GM12873 (cell line): ENCODE results near the gene SHANK1.

ENCODE experiments used
- CTCF ChIP-seq: IDR thresholded peaks from 2 replicates; pipeline ENCODE4 v1.5.1; 2012; ENCODE audit warnings: low read depth, mild to moderate bottlenecking, moderate library complexity, low read length, control low read depth; ENCODE audit not compliant: insufficient read depth; ENCODE audit errors: missing control alignments

The SHANK1 gene

DNA sequence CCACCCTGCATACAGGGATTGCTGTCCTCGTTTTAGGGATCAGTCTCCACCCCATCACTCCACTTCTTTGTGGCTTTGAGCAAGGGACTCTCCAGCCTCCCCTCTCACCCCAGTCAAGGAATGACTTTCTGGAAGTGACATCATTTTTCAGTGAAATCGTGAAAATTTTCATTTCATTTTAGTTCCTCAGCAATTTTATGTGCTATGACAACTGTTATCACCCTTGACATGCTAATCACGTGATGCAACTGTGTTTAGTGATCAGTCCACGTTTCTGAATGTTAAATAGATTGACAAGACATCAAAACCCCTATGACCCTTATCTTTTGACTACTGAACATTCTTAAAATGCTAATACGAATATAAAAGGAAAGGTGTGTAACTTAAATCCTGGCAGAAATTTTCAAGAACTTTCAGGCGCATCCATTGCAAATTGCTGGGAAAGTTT lies 62.4 kb downstream of the SHANK1 start:
- TF ChIP-seq CTCF = no peak

- TF ChIP-seq CTCF = no peak
Measured at GRCh38 chr19:50654882-50655281, 64.7 kb downstream of the SHANK1 start.

DNA sequence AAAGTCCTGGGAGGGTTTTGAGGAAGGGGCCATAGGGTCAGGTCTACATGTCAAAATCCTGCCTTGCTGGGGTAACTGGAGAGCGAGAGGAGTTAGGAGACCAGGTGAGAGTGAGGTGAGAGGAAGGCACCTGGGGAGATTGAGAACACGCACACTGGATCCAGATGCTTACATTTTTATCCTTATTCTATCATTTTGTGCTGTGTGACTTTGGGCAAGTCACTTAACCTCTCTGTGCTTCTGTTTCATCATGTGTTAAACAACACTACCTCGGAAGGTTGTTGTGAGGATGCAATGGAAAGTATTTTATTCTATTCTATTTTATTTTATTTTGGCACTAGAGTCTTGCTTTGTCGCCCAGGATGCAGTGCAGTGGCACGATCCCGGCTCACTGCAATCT lies 66.9 kb downstream of the SHANK1 start:
- no peak for TF ChIP-seq CTCF

GRCh38 chr19:50651174-50651573 lies 68.4 kb downstream of the SHANK1 start:
- no peak for TF ChIP-seq CTCF

DNA sequence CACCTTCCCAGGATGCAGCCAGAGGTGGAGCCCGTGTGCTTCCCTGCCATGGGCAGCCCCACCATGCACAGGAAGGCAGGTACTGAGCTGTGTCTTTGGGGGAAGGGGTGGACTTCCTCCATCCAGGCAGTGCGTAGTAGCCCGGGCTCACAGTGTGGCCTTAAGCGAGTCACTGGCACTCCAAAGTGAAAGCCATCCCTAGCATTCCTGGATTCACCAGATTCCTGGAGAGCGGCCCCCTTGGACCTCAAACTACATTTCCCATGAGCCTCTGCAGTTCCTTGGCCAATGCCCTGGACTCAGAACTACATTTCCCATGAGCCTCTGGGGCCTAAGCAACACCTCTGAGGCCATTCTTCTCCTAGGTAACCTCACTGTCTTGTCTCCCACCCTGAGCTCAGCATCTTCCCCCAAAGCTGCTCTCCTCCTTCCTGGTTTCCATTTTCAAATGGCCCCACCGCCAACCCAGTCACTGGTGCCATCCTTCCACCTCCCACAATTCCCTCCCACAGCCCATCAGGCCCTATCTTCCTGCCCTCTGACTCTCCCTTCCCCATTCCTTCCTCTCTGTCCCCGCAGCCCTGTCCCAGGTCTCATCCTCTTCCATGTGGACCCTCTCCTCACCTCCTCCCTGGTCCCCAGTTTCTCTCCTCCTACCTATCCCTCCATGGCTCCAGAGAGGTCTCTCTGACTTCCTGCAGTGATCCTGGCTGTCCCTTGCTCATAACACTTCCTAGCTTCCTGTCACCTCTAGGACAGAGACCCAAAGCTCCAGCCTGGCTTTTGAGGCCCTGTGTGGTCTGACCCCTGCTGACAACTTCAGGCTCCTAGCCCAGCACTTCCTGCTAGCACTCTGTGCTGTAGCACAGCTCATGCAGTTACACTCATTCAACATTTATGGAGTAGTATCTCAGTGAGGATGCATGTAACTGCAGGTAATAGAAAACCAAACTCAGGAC lies 69.9 kb downstream of the SHANK1 start, which contains the start of gene C19orf81:
Gene C19orf81, plus strand, starts transcription at position 13 of the 959 bp plus-strand sequence. Its CDS starts 0 bp downstream, at position 13.
- no peak for TF ChIP-seq CTCF

DNA sequence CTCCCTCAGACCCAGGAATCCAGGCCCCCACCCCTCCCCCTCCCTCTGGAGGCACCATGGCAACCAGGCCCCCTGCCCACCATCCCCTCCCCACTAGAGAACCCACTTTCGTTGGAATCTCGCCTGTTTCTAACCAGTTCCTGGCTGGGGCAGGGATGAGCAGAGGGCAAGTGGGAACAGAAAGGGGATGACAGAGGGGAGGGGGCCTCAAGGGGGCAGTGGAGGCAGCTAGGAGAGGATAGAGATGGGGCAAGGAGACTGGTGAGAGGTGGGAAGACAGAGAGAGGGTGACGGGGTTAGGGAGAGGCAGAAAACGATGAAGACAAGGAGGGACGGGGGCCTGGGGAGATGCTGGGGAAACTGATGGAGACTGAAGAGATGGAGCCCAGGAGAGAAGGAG lies 70.9 kb downstream of the SHANK1 start:
- no peak for TF ChIP-seq CTCF

- no peak for TF ChIP-seq CTCF
Measured at GRCh38 chr19:50647879-50648615, 71.6 kb downstream of the SHANK1 start.
